ENCODE results near the gene SLITRK5.

SLITRK5 gene

GRCh38 chr13:87712012-87712411, 40.8 kb downstream of the SLITRK5 start:
- no peak for DNase-seq
